ENCODE data around the gene PIGU. TPM values are rescaled to one million over a fixed set of nuclear protein-coding genes. Genes with fewer than 3 reads are reported as not detected.

PIGU gene
- total and polyA plus RNA-seq, 9 of the 15 experiments (the other 6 are each of a cell fraction or from before 2014, with no cell fraction given): 6.5 to 100 (median 28.1) TPM

- 91% methylated on average over 8 of the region's 8 CpGs for whole genome bisulfite sequencing (ENCODE audit: insufficient coverage, low coverage, missing lambda C conversion rate)
- Histone ChIP-seq H3K36me3 (ENCODE audit: control insufficient read depth, insufficient read depth, low read length) (peaks cover 55% of the 10 kb centered on the region), H3K27ac (ENCODE audit: extremely low read depth, low read depth, low read length) (no peak overlapping the region), H3K4me1 (replicated peaks in 1 of 2; ENCODE audit: control insufficient read depth in 2 of 2, insufficient read depth in 2 of 2, low read length in 2 of 2) (peaks cover 0 to 3% of the 10 kb centered on the region in 2 experiments; a peak in 2 of 5 replicates), H3K4me3 (no peak overlapping the region), H3K9me1 (ENCODE audit: control insufficient read depth, insufficient read depth, low read length) (no peaks in the 10 kb centered on the region), H3K9ac (ENCODE audit: insufficient read depth in 1 of 2, low read depth in 2 of 2, low read length in 2 of 2) (no peak overlapping the region), H3K79me2 (ENCODE audit: control insufficient read depth, insufficient read depth, low read length) (no peaks in the 10 kb centered on the region), H2AFZ (ENCODE audit: low read depth, low read length) (no peak overlapping the region), H3K9me3 (replicated peaks; ENCODE audit: control insufficient read depth, insufficient read depth, low read depth, low read length) (no peaks in the 10 kb centered on the region), H3K27me3 (ENCODE audit: control insufficient read depth in 2 of 2, insufficient read depth in 2 of 2, low read length in 2 of 2) (no peaks in the 10 kb centered on the region), H4K20me1 (replicated peaks; ENCODE audit: control insufficient read depth, insufficient read depth, low read length) (no peaks in the 10 kb centered on the region), H3K4me2 (ENCODE audit: insufficient read depth, low read length) (no peak overlapping the region)
- intact Hi-C loops (cut with micrococcal nuclease): loop anchor here (5.0 kb wide), 3 partner anchors 228 to 347 kb away; no protein-coding TSS in a partner anchor
- no peak for TF ChIP-seq CCAR2 (IDR thresholded peaks at IDR 0.05; ENCODE audit: low read depth, low read length)
- TF ChIP-seq ZNF140 (CRISPR knock-in tag; IDR thresholded peaks at IDR 0.05): no peak
- no peak for TF ChIP-seq THAP12 (CRISPR knock-in tag; IDR thresholded peaks at IDR 0.05)
- no peak for TF ChIP-seq TGIF2 (CRISPR knock-in tag; IDR thresholded peaks at IDR 0.05)
- no peak for FAIRE-seq
- no TSS peak for BruUV-seq (replicated peaks)
- CTCF ChIA-PET (ENCODE audit: low intra/inter-chr PET ratio): no interaction called here
- POLR2A ChIA-PET: interaction anchor here (1.2 to 1.9 kb wide), 2 partner anchors 166 to 230 kb away, joined by 4 to 7 read pairs; no protein-coding TSS in a partner anchor
- ATAC-seq: no peak
- DNase-seq (ENCODE audit: extremely low read depth in 1 of 4, low spot score in 3 of 4): no peak
- in situ Hi-C loops (cut with MboI): loop anchor here (10.0 kb wide), 1 partner anchor 165 kb away; the partner anchor contains the start of gene TP53INP2
These were observed 137.1 kb downstream of the PIGU start for GRCh38 chr20:34539756-34540155.

Measured in K562 (cell line).